Adrenal gland (tissue), 12 donors: Measurements from ENCODE around the gene NRAP. TPM values are rescaled to one million over a fixed set of nuclear protein-coding genes. Genes with fewer than 3 reads are reported as not detected.

ENCODE experiments used
- DNase-seq, 7 donors: peaks; one replicate each; pipeline ENCODE4 v3.0.0-alpha.2; 2019 to 2020
- H3K27ac ChIP-seq, 5 donors: fragments of 200-600 bp; sonication (generic) in 4 of 5; 1 replicate in 3 of 5; 2 replicates in 2 of 5; pipeline versions ENCODE4 v1.5.1 to v1.8.0; 2016 to 2020; ENCODE audit warnings: mild to moderate bottlenecking in 1 of 5
- H3K27me3 ChIP-seq: fragments of 200-600 bp; 2 replicates; pipeline ENCODE4 v1.8.0; 2021
- H3K36me3 ChIP-seq, 2 donors: fragments of 200-600 bp; replicated peaks in 1 of 2; 1 replicate in 1 of 2; 2 replicates in 1 of 2; pipeline versions ENCODE4 v1.5.1 to v1.8.0; 2018 to 2022
- H3K4me1 ChIP-seq, 2 donors: fragments of 200-600 bp; replicated peaks in 1 of 2; 1 replicate in 1 of 2; 2 replicates in 1 of 2; pipeline versions ENCODE4 v1.5.1 to v1.8.0; 2018 to 2021
- H3K4me3 ChIP-seq, 4 donors: fragments of 200-600 bp; sonication (generic) in 3 of 4; one replicate each; pipeline ENCODE4 v1.5.1; 2016 to 2018
- H3K9me3 ChIP-seq, 3 donors: fragments of 200-600 bp; sonication (generic) in 1 of 3; replicated peaks in 1 of 3; 1 replicate in 2 of 3; 2 replicates in 1 of 3; pipeline versions ENCODE4 v1.5.1 to v1.8.0; 2016 to 2021
- CTCF ChIP-seq, 6 experiments: fragments of 450-650 bp in 4 of 6; fragments of 200-600 bp in 2 of 6; sonication (generic) in 1 of 6; IDR thresholded peaks; 1 replicate in 5 of 6; 2 replicates in 1 of 6; pipeline versions ENCODE4 v1.5.1 to v1.8.0; 2016 to 2021; ENCODE audit warnings: antibody characterized with exemption in 6 of 6, mild to moderate bottlenecking in 2 of 6, moderate library complexity in 1 of 6
- POLR2A ChIP-seq, 2 donors: fragments of 450-650 bp; IDR thresholded peaks; one replicate each; pipeline ENCODE4 v1.6.1; 2017; ENCODE audit warnings: antibody characterized with exemption in 2 of 2, mild to moderate bottlenecking in 2 of 2, moderate library complexity in 1 of 2
- WGBS, 4 donors: extraction: QIAGEN DNeasy Blood & Tissue Kit in 2 of 4; methylation state at CpG; one replicate each; pipeline versions ENCODE4 v1.1.5 to v1.1.7; 2013 to 2017; 5-methylcytosine and 5-hydroxymethylcytosine counted together
- intact Hi-C, 2 donors: fragments of 100-400 bp; cut with DNase I; formaldehyde crosslinking; loops; one replicate each; pipeline versions ENCODE4 v1.14.1 to v1.15.0; 2022 to 2023
- polyA plus RNA-seq, 3 donors: library from polyadenylated mRNA; stranded (reverse); fragments of 200-250 nt in 2 of 3; fragments of 350-450 nt in 1 of 3; fragmentation: Illumina TruSeq in 1 of 3; extraction: RNeasy Lipid Tissue Mini Kit (QIAGEN cat#74804) in 1 of 3; gene quantifications; one replicate each; pipeline ENCODE4 v1.2.3, GENCODE V29; 2013 to 2014
- total RNA-seq, 9 donors: library from RNA; depleted of rRNA in 4 of 9; stranded (reverse); fragments of >200 nt in 4 of 9; fragments of 120-200 nt in 1 of 9; fragmentation: NEBNext Ultra II Directional in 1 of 9; extraction: Animal tissue kit (Norgen Biotek cat#: 25700) in 1 of 9; gene quantifications; one replicate each; pipeline versions ENCODE4 v1.1.0 to v1.2.4, GENCODE V29; 2013 to 2023
- donor health status: healthy with polysubstance abuse.
- donor health status: Bipolar disorder and iron deficiency.
- donor health status: DM: yes; HTN: yes; CAD: no.
- donor health status: DM: no; HTN: no; CAD: no.
- donor health status: DM: no; HTN: no; CAD: no.
- donor health status: DM: yes; HTN: yes; CAD: no.

The NRAP gene
- total and polyA plus RNA-seq, 12 donors: 0.03 to 2.0 (median 0.09) TPM; not detected in 8

DNA sequence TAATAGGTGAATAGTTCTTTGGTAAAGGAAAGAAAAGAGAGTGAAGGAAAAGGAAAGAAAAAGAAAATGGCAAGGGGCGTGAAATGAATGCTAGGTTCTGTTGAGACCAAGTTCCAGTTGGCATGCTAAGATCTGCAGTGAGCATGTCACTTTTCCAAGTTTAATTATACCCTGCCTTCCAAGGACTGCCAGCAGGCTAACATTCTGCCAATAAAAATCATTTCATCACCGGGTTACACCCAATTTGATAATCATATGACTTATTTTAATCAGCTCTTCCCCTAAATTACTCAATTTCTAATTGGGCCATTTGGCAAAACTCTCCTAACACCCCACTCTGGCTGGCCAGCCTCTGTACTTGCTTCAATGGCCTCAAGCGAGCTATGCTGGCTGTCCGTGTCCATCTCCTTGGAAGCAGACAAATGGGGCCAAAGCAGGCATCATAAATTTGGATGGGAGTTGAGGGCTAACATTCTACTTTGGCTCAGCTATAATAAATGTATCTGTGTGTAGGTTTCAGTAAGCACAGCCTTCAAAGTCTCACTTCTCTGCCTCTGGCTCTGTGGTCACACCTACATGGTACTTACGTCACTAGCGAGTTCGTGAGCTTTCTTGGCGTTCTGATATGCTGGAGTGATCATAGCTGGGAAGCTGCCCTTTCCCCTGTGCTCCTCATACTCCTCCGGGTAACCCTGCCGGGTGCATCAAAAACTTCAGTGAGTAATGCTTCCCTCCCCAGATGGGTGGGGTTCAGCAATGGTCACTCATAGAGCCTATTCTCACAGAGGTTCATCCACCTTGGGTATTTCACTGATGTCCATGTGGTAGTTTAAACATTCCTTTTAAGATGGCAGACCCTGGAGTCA, 17.3 kb downstream of the NRAP start:
- Histone ChIP-seq H3K4me3 (no peak overlapping the region), H3K9me3 (no peaks in the 10 kb centered on the region), H3K4me1 (no peaks in the 10 kb centered on the region), H3K27ac (no peak overlapping the region), H3K27me3 (peaks cover 11% of the 10 kb centered on the region), H3K36me3 (no peaks in the 10 kb centered on the region)
- intact Hi-C loops: no loop called here
- TF ChIP-seq CTCF (IDR thresholded peaks at IDR 0.05): no peak
- TF ChIP-seq POLR2A (IDR thresholded peaks at IDR 0.05): no peak
- no peak for DNase-seq
- 84 to 86% (median 85%) methylated on average over 10 of the region's 10 CpGs for WGBS, 4 donors

DNA sequence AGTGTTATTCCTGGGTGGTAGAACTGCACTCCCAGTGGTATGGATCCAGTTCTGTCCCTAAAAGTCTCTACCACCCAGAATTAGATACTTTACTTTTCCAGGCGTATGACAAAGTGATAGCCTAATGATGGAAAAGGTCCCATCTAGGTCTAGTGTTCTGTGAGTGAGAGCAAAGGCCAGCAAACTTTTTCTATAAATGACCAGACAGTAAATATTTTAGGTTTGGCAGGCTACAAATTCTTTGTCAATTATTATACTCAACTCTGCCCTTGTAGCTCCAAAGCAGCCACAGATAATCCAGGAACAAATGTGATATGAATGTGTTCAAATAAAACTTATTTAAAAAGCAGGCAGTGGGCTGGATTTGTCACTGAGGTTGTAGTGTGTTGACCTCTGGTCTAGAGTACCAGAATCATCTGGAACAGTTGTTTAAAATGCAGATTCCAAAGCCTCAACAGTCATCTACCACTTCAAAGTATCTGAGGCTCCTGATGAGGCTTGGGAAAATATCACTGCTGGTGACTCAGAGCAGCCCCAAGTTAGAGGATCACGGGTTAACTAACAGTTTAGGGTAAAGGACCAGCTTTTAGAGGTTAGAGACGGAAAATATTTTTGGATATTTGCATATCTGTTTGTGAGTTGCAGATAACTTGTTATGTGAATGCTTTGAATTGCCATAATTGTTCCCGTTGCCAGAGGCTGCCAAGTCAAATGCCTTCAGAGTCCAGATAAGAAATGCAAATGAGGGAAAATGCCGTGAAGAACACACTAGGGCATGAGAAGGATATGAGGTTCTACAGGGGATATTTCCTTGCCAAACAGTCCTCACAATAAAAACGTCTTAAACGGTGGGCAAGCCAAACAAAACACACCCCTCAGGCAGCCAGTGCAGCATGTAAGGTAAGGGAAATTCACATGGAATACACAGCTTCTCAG, 19.4 kb downstream of the NRAP start:
- intact Hi-C loops: no loop called here
- H3K27ac ChIP-seq: no peak overlapping the region
- H3K9me3 ChIP-seq: no peaks in the 10 kb centered on the region
- H3K27me3 ChIP-seq: peaks cover 11% of the 10 kb centered on the region
- no peak for DNase-seq
- TF ChIP-seq CTCF (IDR thresholded peaks at IDR 0.05) (no peak), POLR2A (IDR thresholded peaks at IDR 0.05) (no peak)
- H3K36me3 ChIP-seq: no peaks in the 10 kb centered on the region
- no peak overlapping the region for H3K4me3 ChIP-seq
- 35 to 41% (median 38%) methylated on average over 7 of the region's 7 CpGs for WGBS, 4 donors
- H3K4me1 ChIP-seq: no peaks in the 10 kb centered on the region

DNA sequence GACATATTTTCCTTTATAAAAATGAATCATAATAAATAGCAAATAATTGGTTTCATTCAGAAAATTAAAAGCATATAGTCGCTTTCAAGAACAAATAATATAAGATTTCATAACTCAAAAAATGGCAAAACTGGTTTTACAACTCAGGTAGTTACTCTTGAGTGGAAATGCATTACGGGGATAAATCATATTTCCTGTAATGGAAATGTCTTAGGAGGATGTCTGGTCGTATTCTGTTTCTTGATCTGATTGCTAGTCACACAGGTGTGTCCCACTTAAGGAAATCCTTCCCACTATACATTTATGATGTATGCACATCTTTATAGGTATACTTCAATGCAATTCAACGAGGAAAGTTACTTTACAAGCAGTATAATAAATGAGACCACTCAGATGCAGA, 20.7 kb downstream of the NRAP start:
- H3K9me3 ChIP-seq: no peaks in the 10 kb centered on the region
- intact Hi-C loops: no loop called here
- H3K36me3 ChIP-seq: no peaks in the 10 kb centered on the region

More for the DNA sequence above, 20.7 kb downstream of the NRAP start:
- no peaks in the 10 kb centered on the region for H3K4me1 ChIP-seq
- WGBS, 4 donors: 62 to 82% (median 74%) methylated on average over 4 of the region's 4 CpGs
- TF ChIP-seq POLR2A (IDR thresholded peaks at IDR 0.05): no peak
- TF ChIP-seq CTCF (IDR thresholded peaks at IDR 0.05): no peak
- H3K27ac ChIP-seq: no peak overlapping the region
- no peak overlapping the region for H3K4me3 ChIP-seq
- peaks cover 11% of the 10 kb centered on the region for H3K27me3 ChIP-seq
- no peak for DNase-seq
